WI38 (cell line): ENCODE data around the gene ALG14.
"Not testable (repeated sequence)": the region's sequence is repeated elsewhere in the genome, so short reads cannot be mapped to it uniquely, and the experiment has no call there.

Experiments
- H3K4me3 ChIP-seq: 2 replicates; pipeline ENCODE4 v1.5.1; 2011; ENCODE audit warnings: low read depth, mild to moderate bottlenecking, control low read depth, low read length
- TF ChIP-seq, protein P1 (sequence below): IDR thresholded peaks from 2 replicates; pipeline ENCODE4 v1.5.1; 2012; ENCODE audit warnings: low read depth, mild to moderate bottlenecking, control low read depth, low read length

ALG14 gene

DNA sequence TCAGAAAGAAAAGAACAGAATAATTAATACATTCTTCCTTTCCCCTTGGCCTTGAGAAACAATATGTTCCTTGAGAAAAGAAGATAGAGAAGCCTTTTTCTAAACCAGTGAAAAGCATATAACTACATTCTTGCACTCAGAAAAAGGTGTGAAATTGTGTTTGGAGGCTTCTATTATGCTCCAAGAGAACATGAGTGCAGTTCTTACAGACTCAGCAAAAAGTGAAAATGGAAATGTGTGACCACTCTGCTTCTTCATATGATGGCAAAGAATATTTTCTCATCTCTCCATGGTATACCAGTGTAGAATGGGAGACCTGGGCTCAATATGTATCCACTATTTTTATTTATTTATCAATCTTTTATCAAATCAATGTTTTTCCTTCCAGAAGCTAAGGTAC, 43.2 kb downstream of the ALG14 start:
- TF ChIP-seq, protein P1, sequence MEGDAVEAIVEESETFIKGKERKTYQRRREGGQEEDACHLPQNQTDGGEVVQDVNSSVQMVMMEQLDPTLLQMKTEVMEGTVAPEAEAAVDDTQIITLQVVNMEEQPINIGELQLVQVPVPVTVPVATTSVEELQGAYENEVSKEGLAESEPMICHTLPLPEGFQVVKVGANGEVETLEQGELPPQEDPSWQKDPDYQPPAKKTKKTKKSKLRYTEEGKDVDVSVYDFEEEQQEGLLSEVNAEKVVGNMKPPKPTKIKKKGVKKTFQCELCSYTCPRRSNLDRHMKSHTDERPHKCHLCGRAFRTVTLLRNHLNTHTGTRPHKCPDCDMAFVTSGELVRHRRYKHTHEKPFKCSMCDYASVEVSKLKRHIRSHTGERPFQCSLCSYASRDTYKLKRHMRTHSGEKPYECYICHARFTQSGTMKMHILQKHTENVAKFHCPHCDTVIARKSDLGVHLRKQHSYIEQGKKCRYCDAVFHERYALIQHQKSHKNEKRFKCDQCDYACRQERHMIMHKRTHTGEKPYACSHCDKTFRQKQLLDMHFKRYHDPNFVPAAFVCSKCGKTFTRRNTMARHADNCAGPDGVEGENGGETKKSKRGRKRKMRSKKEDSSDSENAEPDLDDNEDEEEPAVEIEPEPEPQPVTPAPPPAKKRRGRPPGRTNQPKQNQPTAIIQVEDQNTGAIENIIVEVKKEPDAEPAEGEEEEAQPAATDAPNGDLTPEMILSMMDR: no peak
- no peak overlapping the region for H3K4me3 ChIP-seq

DNA sequence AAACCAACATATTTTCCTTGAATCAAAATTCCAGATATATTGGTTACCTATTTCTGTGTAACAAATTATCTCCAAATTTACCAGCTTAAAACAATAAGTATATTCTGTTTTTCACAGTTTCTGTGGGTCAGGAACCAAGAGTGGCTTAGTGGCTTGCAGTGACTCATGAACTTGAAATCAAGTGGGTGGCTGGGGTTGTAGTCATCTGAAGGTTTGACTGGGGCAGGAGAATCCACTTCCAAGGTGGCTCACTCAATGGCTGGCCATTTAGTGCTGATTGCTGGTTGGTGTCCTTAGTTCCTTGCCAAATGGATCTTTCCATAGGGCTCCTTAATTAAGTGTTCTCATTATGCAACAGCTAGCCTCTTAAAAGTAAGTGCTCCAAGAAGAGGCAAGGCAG, 43.8 kb downstream of the ALG14 start:
- TF ChIP-seq, protein P1: no peak
- H3K4me3 ChIP-seq: no peak overlapping the region

- TF ChIP-seq, protein P1: no peak
- H3K4me3 ChIP-seq: no peak overlapping the region
Observed at GRCh38 chr1:95027046-95027445, 45.7 kb downstream of the ALG14 start.

DNA sequence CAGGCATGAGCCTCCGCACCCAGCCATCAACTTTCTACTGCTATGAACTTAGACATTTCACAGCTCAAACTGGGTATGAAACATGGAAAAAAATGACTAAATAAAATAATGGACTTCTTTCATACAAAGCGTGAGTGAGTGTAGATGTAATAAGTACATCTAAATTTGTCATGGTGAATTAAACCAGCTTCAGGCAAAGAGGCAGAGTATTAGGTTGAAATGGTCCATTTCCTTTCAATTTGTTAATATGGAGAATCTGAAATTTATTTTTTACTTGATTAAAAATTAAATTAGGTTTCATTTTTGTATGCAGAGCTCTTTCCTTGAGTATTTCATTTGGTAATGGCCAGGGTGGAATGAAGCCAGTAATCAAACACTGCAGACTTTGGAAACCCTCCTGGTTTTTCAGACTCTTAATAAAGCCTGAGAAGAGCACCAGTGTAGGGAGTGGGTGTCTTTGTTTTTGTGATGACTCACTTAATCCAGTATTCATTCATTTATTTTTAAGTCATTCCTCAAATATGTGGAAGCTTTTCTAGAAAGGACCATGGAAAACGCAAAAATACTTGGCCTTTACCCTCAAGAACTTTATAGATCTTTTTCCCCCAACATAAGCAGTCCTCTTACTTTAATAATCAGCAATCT, 49.2 kb downstream of the ALG14 start:
- TF ChIP-seq, protein P1: no peak
- no peak overlapping the region for H3K4me3 ChIP-seq

GRCh38 chr1:95022644-95022926, 50.2 kb downstream of the ALG14 start:
- no peak overlapping the region for H3K4me3 ChIP-seq
- TF ChIP-seq, protein P1: no peak

- peak overlapping the region; percentile 13 for H3K4me3 ChIP-seq
- TF ChIP-seq, protein P1: no peak
Observed at GRCh38 chr1:95021805-95022643, 50.7 kb downstream of the ALG14 start.

GRCh38 chr1:95021119-95021518, 51.6 kb downstream of the ALG14 start:
- TF ChIP-seq, protein P1: no peak
- peak overlapping the region; percentile 13; the same call in 1 of the 2 replicates for H3K4me3 ChIP-seq

DNA sequence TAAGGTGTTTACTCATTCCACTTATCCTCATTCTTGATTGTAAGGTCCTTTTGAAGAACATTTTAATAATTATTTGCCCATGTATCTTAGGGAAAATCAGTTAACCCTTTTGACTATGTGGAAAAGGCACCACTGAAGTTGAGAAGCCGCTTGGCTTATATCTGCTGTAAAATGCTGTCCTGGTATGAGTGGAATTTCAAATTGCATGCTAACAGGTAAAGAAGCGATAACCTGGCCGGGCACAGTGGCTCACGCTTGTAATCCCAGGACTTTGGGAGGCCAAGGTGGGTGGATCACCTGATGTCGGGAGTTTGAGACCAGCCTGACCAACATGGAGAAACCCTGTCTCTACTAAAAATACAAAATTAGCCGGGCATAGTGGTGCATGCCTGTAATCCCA, 53.3 kb downstream of the ALG14 start:
- not testable (repeated sequence) for H3K4me3 ChIP-seq
